ENCODE measurements around the gene JUN. TPM values are rescaled to one million over a fixed set of nuclear protein-coding genes. Genes with fewer than 3 reads are reported as not detected.
A peak's percentile ranks its signal among the peaks of the same experiment; 100 is the strongest.

JUN gene
- total and polyA plus RNA-seq, 3 experiments from 2014 or later, result 25.5 to 163 (median 27.7) TPM

- Histone ChIP-seq H3K27ac (ENCODE audit: low read depth, low read length) (peak overlapping the region; percentile 99), H3K4me3 (ENCODE audit: low read length) (peak overlapping the region; percentile 74)
- POLR2A ChIA-PET, result interaction anchor here (0.6 to 4.8 kb wide), 10 partner anchors 9 to 515 kb away, joined by 3 to 33 read pairs (median 4); partner anchors contain the start of gene FGGY
Observed at GRCh38 chr1:58781541-58782177, 2.2 kb downstream of the JUN start.

DNA sequence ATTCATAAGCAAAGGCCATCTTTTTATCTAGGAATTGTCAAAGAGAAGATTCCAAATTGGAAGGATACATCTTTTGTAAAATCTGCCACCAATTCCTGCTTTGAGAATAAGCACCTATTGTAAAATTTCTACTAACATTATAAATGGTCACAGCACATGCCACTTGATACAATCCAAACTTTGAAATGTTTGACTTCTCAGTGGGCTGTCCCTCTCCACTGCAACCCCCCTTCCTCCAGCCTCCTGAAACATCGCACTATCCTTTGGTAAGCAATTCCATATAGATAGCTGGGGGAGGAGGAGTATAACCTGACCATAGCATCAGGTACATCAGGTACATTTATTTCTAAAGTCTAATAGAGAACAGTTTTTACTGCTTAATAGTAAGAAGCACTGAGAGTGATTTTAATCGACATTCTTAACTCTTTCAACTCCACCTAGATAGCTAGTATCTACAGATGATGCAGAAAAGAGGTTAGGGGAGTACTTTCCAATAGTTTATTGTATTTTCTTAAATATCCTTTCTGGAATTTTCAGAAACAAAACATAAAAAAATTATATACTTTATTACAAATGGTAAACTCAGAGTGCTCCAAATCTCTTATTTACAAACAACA, 2.9 kb downstream of the JUN start:
- peak overlapping the region in 3 of 8 donors; percentile 3 to 95 (median 36) for H3K27ac Mint-ChIP-seq

More at GRCh38 chr1:58781541-58782177, 2.2 kb downstream of the JUN start:
- peaks cover 0 to 19% of the 10 kb centered on the region in 2 donors for H3K27me3 Mint-ChIP-seq
- H3K4me3 Mint-ChIP-seq, result peak overlapping the region; percentile 86 to 97 (median 92)
- H3K27ac Mint-ChIP-seq, result peak overlapping the region; percentile 54 to 95 (median 83)
- Histone ChIP-seq H3K27me3 (ENCODE audit: insufficient read depth, low read length, poor library complexity, severe bottlenecking) (no peaks in the 10 kb centered on the region), H3K9me3 (ENCODE audit: low read length) (no peaks in the 10 kb centered on the region), H3K36me3 (ENCODE audit: insufficient read depth, low read length) (no peaks in the 10 kb centered on the region), H3K4me1 (ENCODE audit: insufficient read depth, low read length) (peaks cover 19% of the 10 kb centered on the region)
- peaks cover 0 to 29% (median 3%) of the 10 kb centered on the region in 3 donors for H3K36me3 Mint-ChIP-seq
- peak; percentile 42 to 72 (median 63) for DNase-seq
- H3K4me1 Mint-ChIP-seq, result peaks cover 23 to 48% (median 39%) of the 10 kb centered on the region in 3 donors
- CTCF ChIA-PET, result interaction anchor here (0.7 to 1.8 kb wide), 27 partner anchors 8 to 977 kb away, joined by 3 to 11 read pairs (median 4); no protein-coding TSS in a partner anchor
- peaks cover 0 to 7% (median 0%) of the 10 kb centered on the region in 5 donors for H3K9me3 Mint-ChIP-seq

DNA sequence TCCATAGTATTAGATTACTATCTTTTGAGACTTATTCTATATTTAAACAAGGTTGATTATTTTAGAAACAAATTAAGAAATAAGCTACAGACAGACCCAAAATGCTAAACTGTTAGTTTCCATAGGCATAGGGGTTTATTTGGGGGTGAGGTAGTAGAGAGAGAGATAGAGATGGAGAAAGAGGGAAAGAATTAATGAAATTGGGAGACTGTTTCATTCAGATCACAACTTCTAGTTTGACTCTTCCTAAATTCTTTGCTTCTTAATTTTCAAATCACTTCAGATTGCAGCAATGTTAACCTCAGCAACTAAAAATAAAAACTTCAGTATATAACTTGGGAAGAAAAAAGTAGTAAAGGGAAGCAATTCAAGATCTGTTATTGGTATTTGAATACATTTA, 3.4 kb downstream of the JUN start:
- Histone ChIP-seq H3K9me3 (ENCODE audit: low read length) (no peaks in the 10 kb centered on the region), H3K27me3 (ENCODE audit: insufficient read depth, low read length, poor library complexity, severe bottlenecking) (no peaks in the 10 kb centered on the region), H3K27ac (ENCODE audit: low read depth, low read length) (no peak overlapping the region), H3K36me3 (ENCODE audit: insufficient read depth, low read length) (no peaks in the 10 kb centered on the region), H3K4me3 (ENCODE audit: low read length) (no peak overlapping the region), H3K4me1 (ENCODE audit: insufficient read depth, low read length) (peaks cover 12% of the 10 kb centered on the region)
- peaks cover 0 to 19% of the 10 kb centered on the region in 2 donors for H3K27me3 Mint-ChIP-seq
- H3K9me3 Mint-ChIP-seq, result peaks cover 0 to 7% (median 0%) of the 10 kb centered on the region in 5 donors
- peak overlapping the region in 4 of 8 donors; percentile 3 to 95 (median 27) for H3K27ac Mint-ChIP-seq
- POLR2A ChIA-PET, result interaction anchor here (1.5 kb wide), 1 partner anchor 34 kb away, joined by 3 read pairs; no protein-coding TSS in a partner anchor
- peak overlapping the region; percentile 9 to 97 (median 57) for H3K4me3 Mint-ChIP-seq
- no peak for DNase-seq
- peaks cover 0 to 29% (median 3%) of the 10 kb centered on the region in 3 donors for H3K36me3 Mint-ChIP-seq
- H3K4me1 Mint-ChIP-seq, result peaks cover 16 to 36% (median 26%) of the 10 kb centered on the region in 3 donors
- CTCF ChIA-PET, result interaction anchor here (1.4 kb wide), 1 partner anchor 919 kb away, joined by 8 read pairs; no protein-coding TSS in a partner anchor

More for the DNA sequence above, 2.9 kb downstream of the JUN start:
- Histone ChIP-seq H3K27ac (ENCODE audit: low read depth, low read length) (no peak overlapping the region), H3K36me3 (ENCODE audit: insufficient read depth, low read length) (no peaks in the 10 kb centered on the region), H3K4me1 (ENCODE audit: insufficient read depth, low read length) (peaks cover 17% of the 10 kb centered on the region), H3K27me3 (ENCODE audit: insufficient read depth, low read length, poor library complexity, severe bottlenecking) (no peaks in the 10 kb centered on the region), H3K4me3 (ENCODE audit: low read length) (no peak overlapping the region), H3K9me3 (ENCODE audit: low read length) (no peaks in the 10 kb centered on the region)
- ChIA-PET POLR2A (interaction anchor here (0.8 to 2.0 kb wide), 3 partner anchors 33 to 291 kb away, joined by 3 to 8 read pairs (median 3); no protein-coding TSS in a partner anchor), CTCF (interaction anchor here (1.0 to 1.4 kb wide), 7 partner anchors 8 to 918 kb away, joined by 3 to 8 read pairs (median 4); no protein-coding TSS in a partner anchor)
- peak in 4 of 5 donors; percentile 30 to 62 (median 51) for DNase-seq
- peak overlapping the region; percentile 52 to 97 (median 92) for H3K4me3 Mint-ChIP-seq
- peaks cover 0 to 29% (median 3%) of the 10 kb centered on the region in 3 donors for H3K36me3 Mint-ChIP-seq
- peaks cover 0 to 19% of the 10 kb centered on the region in 2 donors for H3K27me3 Mint-ChIP-seq
- peaks cover 21 to 41% (median 32%) of the 10 kb centered on the region in 3 donors for H3K4me1 Mint-ChIP-seq
- H3K9me3 Mint-ChIP-seq, result peaks cover 0 to 7% (median 0%) of the 10 kb centered on the region in 5 donors

DNA sequence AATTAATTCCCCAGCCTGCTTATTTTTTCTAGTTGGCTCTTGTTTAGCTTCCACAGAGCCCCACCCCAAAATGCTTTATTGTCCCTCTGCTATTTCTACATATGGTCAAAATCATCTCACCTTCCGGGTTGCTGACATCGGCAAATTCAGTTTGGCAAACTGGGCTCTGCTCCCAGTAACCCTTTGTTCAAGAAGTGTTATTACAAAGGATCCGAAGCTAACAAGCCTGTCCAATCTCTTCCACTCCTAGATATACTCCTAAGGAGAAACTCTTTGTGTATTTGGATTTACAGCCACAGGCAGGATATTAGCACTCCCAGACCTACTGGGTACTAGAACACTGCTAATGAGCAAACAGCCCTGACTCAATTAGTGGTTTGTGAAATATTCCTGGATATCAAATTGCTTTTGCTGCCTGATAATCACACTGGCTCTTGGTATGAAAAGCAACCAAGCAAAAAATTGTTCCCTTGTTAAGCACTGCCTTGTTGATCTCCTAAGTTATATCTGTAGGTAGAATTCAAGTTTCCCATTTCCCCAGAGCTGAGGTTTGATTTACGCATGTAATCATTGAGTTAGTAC, 4.0 kb downstream of the JUN start:
- Histone ChIP-seq H3K4me3 (ENCODE audit: low read length) (no peak overlapping the region), H3K9me3 (ENCODE audit: low read length) (no peaks in the 10 kb centered on the region), H3K27me3 (ENCODE audit: insufficient read depth, low read length, poor library complexity, severe bottlenecking) (no peaks in the 10 kb centered on the region), H3K27ac (ENCODE audit: low read depth, low read length) (no peak overlapping the region), H3K4me1 (ENCODE audit: insufficient read depth, low read length) (peaks cover 9% of the 10 kb centered on the region), H3K36me3 (ENCODE audit: insufficient read depth, low read length) (no peaks in the 10 kb centered on the region)
- ChIA-PET CTCF (interaction anchor here (1.4 kb wide), 1 partner anchor 919 kb away, joined by 8 read pairs; no protein-coding TSS in a partner anchor), POLR2A (interaction anchor here (0.9 kb wide), 1 partner anchor 517 kb away, joined by 3 read pairs; the partner anchor contains the start of gene FGGY)
- peak in 4 of 5 donors; percentile 16 to 49 (median 34) for DNase-seq
- Mint-ChIP-seq H3K4me1 (peaks cover 15 to 34% (median 24%) of the 10 kb centered on the region in 3 donors), H3K9me3 (peaks cover 0 to 7% (median 0%) of the 10 kb centered on the region in 5 donors), H3K4me3 (peak overlapping the region in 4 of 7 donors; percentile 9 to 97 (median 72)), H3K36me3 (peaks cover 0 to 27% (median 3%) of the 10 kb centered on the region in 3 donors), H3K27me3 (peaks cover 0 to 19% of the 10 kb centered on the region in 2 donors), H3K27ac (peak overlapping the region in 2 of 8 donors; percentile 31 to 95)

GRCh38 chr1:58779059-58779754, 4.6 kb downstream of the JUN start:
- DNase-seq, result no peak
- H3K36me3 ChIP-seq (ENCODE audit: insufficient read depth, low read length), result no peaks in the 10 kb centered on the region
- POLR2A ChIA-PET, result interaction anchor here (0.9 kb wide), 1 partner anchor 517 kb away, joined by 3 read pairs; the partner anchor contains the start of gene FGGY
- Mint-ChIP-seq H3K36me3 (peaks cover 0 to 20% (median 3%) of the 10 kb centered on the region in 3 donors), H3K27me3 (peaks cover 0 to 19% of the 10 kb centered on the region in 2 donors), H3K9me3 (peaks cover 0 to 7% (median 0%) of the 10 kb centered on the region in 5 donors), H3K4me1 (peaks cover 15 to 34% (median 24%) of the 10 kb centered on the region in 3 donors), H3K27ac (peak overlapping the region in 1 of 8 donors; percentile 95), H3K4me3 (peak overlapping the region in 1 of 7 donors; percentile 93)
- no peak overlapping the region for H3K27ac ChIP-seq (ENCODE audit: low read depth, low read length)
- peaks cover 9% of the 10 kb centered on the region for H3K4me1 ChIP-seq (ENCODE audit: insufficient read depth, low read length)
- no peak overlapping the region for H3K4me3 ChIP-seq (ENCODE audit: low read length)
- H3K9me3 ChIP-seq (ENCODE audit: low read length), result no peaks in the 10 kb centered on the region
- H3K27me3 ChIP-seq (ENCODE audit: insufficient read depth, low read length, poor library complexity, severe bottlenecking), result no peaks in the 10 kb centered on the region
- CTCF ChIA-PET, result no interaction called here

GRCh38 chr1:58778385-58779000, 5.4 kb downstream of the JUN start:
- no peak overlapping the region for H3K4me3 ChIP-seq (ENCODE audit: low read length)
- H3K27ac ChIP-seq (ENCODE audit: low read depth, low read length), result no peak overlapping the region
- ChIA-PET POLR2A (no interaction called here), CTCF (interaction anchor here (0.6 kb wide), 1 partner anchor 39 kb away, joined by 3 read pairs; no protein-coding TSS in a partner anchor)
- peaks cover 0 to 5% (median 0%) of the 10 kb centered on the region in 5 donors for H3K9me3 Mint-ChIP-seq
- peaks cover 0 to 15% (median 3%) of the 10 kb centered on the region in 3 donors for H3K36me3 Mint-ChIP-seq
- peaks cover 15 to 34% (median 25%) of the 10 kb centered on the region in 3 donors for H3K4me1 Mint-ChIP-seq
- H3K27me3 ChIP-seq (ENCODE audit: insufficient read depth, low read length, poor library complexity, severe bottlenecking), result no peaks in the 10 kb centered on the region
- H3K27ac Mint-ChIP-seq, result peak overlapping the region in 1 of 8 donors; percentile 95
- H3K9me3 ChIP-seq (ENCODE audit: low read length), result no peaks in the 10 kb centered on the region
- H3K36me3 ChIP-seq (ENCODE audit: insufficient read depth, low read length), result no peaks in the 10 kb centered on the region
- DNase-seq, result no peak
- H3K4me1 ChIP-seq (ENCODE audit: insufficient read depth, low read length), result peaks cover 9% of the 10 kb centered on the region
- H3K27me3 Mint-ChIP-seq, result peaks cover 0 to 14% of the 10 kb centered on the region in 2 donors
- peak overlapping the region in 1 of 7 donors; percentile 12 for H3K4me3 Mint-ChIP-seq
